ENCODE results near the gene ANKAR. TPM values are rescaled to one million over a fixed set of nuclear protein-coding genes. Genes with fewer than 3 reads are reported as not detected.

ANKAR gene
- total and polyA plus RNA-seq, 2 experiments from 2014 or later = 3.0 to 4.4 TPM

GRCh38 chr2:189629531-189630453 lies 44.7 kb upstream of the ANKAR start:
- no peak overlapping the region for H3K4me2 ChIP-seq
- Mint-ChIP-seq H3K4me3 (no peak overlapping the region), H3K36me3 (ENCODE audit: low read depth) (no peaks in the 10 kb centered on the region), H3K27me3 (ENCODE audit: insufficient read depth, low read depth, poor library complexity) (peaks cover 3% of the 10 kb centered on the region), H3K4me1 (peaks cover 7% of the 10 kb centered on the region), H3K27ac (no peak overlapping the region), H3K9me3 (no peaks in the 10 kb centered on the region)
- TF ChIP-seq EZH2 (IDR thresholded peaks at IDR 0.05; ENCODE audit: low read depth, unreplicated experiment) = no peak
- DNase-seq (ENCODE audit: low spot score) (no peak), ATAC-seq (no peak)
- H3K9me2 ChIP-seq (ENCODE audit: insufficient read depth) = no peaks in the 10 kb centered on the region
- no peaks in the 10 kb centered on the region for H3K27me3 ChIP-seq (ENCODE audit: insufficient read depth)
- no peak overlapping the region for H3K4me3 ChIP-seq
- H3K79me2 ChIP-seq (replicated peaks; ENCODE audit: insufficient read depth) = no peaks in the 10 kb centered on the region
- no peak overlapping the region for H3K27ac ChIP-seq (ENCODE audit: low read depth)
- H3K4me1 ChIP-seq (ENCODE audit: insufficient read depth) = peaks cover 8% of the 10 kb centered on the region
- H2AFZ ChIP-seq = peak overlapping the region; percentile 8
- H3K36me3 ChIP-seq (ENCODE audit: insufficient read depth) = no peaks in the 10 kb centered on the region
- H3F3A ChIP-seq (replicated peaks; ENCODE audit: low read depth) = no peaks in the 10 kb centered on the region
- no peaks in the 10 kb centered on the region for H4K20me1 ChIP-seq (replicated peaks; ENCODE audit: insufficient read depth)

DNA sequence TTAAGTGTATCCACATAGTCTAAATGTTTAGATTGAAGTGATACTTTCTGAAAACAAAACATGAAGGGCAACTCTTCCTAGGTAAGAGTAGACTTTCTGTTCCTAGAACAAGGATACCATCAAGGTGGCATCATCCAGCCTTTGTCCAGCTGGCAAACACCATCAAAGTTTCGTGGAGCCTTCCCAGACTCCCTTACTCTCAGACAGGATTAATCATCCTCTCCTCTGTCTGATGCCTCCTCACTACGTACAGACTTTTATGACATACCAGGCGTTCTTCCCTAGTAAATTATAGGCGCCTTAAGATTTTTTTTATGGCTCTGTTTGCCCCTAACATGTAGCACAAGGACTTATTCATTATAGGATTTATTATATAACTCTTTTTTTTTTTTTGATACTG lies 42.6 kb upstream of the ANKAR start:
- ATAC-seq (no peak), DNase-seq (ENCODE audit: low spot score) (no peak)
- H3K79me2 ChIP-seq (replicated peaks; ENCODE audit: insufficient read depth) = no peaks in the 10 kb centered on the region
- peaks cover 6% of the 10 kb centered on the region; the same call in 2 of the 3 replicates for H3K4me1 Mint-ChIP-seq
- H3K27me3 Mint-ChIP-seq (ENCODE audit: insufficient read depth, low read depth, poor library complexity) = peaks cover 3% of the 10 kb centered on the region
- H3K36me3 ChIP-seq (ENCODE audit: insufficient read depth) = no peaks in the 10 kb centered on the region
- no peak overlapping the region for H3K4me3 Mint-ChIP-seq
- H3K36me3 Mint-ChIP-seq (ENCODE audit: low read depth) = no peaks in the 10 kb centered on the region
- H4K20me1 ChIP-seq (replicated peaks; ENCODE audit: insufficient read depth) = no peaks in the 10 kb centered on the region
- H3K4me1 ChIP-seq (ENCODE audit: insufficient read depth) = peaks cover 8% of the 10 kb centered on the region
- H3K4me2 ChIP-seq = no peak overlapping the region
- no peaks in the 10 kb centered on the region for H3K9me2 ChIP-seq (ENCODE audit: insufficient read depth)
- no peaks in the 10 kb centered on the region for H3K27me3 ChIP-seq (ENCODE audit: insufficient read depth)
- H3F3A ChIP-seq (replicated peaks; ENCODE audit: low read depth) = no peaks in the 10 kb centered on the region
- H3K9me3 Mint-ChIP-seq = no peaks in the 10 kb centered on the region
- no peak overlapping the region for H2AFZ ChIP-seq
- H3K27ac Mint-ChIP-seq = no peak overlapping the region
- H3K4me3 ChIP-seq = no peak overlapping the region
- H3K27ac ChIP-seq (ENCODE audit: low read depth) = no peak overlapping the region
- TF ChIP-seq, protein P1, sequence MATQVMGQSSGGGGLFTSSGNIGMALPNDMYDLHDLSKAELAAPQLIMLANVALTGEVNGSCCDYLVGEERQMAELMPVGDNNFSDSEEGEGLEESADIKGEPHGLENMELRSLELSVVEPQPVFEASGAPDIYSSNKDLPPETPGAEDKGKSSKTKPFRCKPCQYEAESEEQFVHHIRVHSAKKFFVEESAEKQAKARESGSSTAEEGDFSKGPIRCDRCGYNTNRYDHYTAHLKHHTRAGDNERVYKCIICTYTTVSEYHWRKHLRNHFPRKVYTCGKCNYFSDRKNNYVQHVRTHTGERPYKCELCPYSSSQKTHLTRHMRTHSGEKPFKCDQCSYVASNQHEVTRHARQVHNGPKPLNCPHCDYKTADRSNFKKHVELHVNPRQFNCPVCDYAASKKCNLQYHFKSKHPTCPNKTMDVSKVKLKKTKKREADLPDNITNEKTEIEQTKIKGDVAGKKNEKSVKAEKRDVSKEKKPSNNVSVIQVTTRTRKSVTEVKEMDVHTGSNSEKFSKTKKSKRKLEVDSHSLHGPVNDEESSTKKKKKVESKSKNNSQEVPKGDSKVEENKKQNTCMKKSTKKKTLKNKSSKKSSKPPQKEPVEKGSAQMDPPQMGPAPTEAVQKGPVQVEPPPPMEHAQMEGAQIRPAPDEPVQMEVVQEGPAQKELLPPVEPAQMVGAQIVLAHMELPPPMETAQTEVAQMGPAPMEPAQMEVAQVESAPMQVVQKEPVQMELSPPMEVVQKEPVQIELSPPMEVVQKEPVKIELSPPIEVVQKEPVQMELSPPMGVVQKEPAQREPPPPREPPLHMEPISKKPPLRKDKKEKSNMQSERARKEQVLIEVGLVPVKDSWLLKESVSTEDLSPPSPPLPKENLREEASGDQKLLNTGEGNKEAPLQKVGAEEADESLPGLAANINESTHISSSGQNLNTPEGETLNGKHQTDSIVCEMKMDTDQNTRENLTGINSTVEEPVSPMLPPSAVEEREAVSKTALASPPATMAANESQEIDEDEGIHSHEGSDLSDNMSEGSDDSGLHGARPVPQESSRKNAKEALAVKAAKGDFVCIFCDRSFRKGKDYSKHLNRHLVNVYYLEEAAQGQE (IDR thresholded peaks at IDR 0.05; ENCODE audit: unreplicated experiment) = no peak
- TF ChIP-seq POLR2AphosphoS5 (IDR thresholded peaks at IDR 0.05; ENCODE audit: low read depth) = no peak
- TF ChIP-seq, protein P2, sequence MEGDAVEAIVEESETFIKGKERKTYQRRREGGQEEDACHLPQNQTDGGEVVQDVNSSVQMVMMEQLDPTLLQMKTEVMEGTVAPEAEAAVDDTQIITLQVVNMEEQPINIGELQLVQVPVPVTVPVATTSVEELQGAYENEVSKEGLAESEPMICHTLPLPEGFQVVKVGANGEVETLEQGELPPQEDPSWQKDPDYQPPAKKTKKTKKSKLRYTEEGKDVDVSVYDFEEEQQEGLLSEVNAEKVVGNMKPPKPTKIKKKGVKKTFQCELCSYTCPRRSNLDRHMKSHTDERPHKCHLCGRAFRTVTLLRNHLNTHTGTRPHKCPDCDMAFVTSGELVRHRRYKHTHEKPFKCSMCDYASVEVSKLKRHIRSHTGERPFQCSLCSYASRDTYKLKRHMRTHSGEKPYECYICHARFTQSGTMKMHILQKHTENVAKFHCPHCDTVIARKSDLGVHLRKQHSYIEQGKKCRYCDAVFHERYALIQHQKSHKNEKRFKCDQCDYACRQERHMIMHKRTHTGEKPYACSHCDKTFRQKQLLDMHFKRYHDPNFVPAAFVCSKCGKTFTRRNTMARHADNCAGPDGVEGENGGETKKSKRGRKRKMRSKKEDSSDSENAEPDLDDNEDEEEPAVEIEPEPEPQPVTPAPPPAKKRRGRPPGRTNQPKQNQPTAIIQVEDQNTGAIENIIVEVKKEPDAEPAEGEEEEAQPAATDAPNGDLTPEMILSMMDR (conservative IDR thresholded peaks at IDR 0.05; ENCODE audit: low read depth in 2 of 2) = no peak
- no peak for TF ChIP-seq EZH2phosphoT487 (IDR thresholded peaks at IDR 0.05; ENCODE audit: unreplicated experiment)
- no peak for TF ChIP-seq CREB1 (CRISPR knock-in tag; IDR thresholded peaks at IDR 0.05; ENCODE audit: low read depth)
- no peak for TF ChIP-seq JUNB (IDR thresholded peaks at IDR 0.05; ENCODE audit: unreplicated experiment)
- no peak for TF ChIP-seq ETS1 (IDR thresholded peaks at IDR 0.05)
- no peak for TF ChIP-seq ZNF114 (CRISPR knock-in tag; IDR thresholded peaks at IDR 0.05)
- no peak for TF ChIP-seq NANOG (IDR thresholded peaks at IDR 0.05; ENCODE audit: borderline replicate concordance)
- TF ChIP-seq STAT1 (IDR thresholded peaks at IDR 0.05; ENCODE audit: unreplicated experiment) = no peak
